Measurements from ENCODE around the gene AK2. TPM values are rescaled to one million over a fixed set of nuclear protein-coding genes. Genes with fewer than 3 reads are reported as not detected.

AK2 gene
- total RNA-seq, 1 experiment from 2014 or later = 213 TPM

DNA sequence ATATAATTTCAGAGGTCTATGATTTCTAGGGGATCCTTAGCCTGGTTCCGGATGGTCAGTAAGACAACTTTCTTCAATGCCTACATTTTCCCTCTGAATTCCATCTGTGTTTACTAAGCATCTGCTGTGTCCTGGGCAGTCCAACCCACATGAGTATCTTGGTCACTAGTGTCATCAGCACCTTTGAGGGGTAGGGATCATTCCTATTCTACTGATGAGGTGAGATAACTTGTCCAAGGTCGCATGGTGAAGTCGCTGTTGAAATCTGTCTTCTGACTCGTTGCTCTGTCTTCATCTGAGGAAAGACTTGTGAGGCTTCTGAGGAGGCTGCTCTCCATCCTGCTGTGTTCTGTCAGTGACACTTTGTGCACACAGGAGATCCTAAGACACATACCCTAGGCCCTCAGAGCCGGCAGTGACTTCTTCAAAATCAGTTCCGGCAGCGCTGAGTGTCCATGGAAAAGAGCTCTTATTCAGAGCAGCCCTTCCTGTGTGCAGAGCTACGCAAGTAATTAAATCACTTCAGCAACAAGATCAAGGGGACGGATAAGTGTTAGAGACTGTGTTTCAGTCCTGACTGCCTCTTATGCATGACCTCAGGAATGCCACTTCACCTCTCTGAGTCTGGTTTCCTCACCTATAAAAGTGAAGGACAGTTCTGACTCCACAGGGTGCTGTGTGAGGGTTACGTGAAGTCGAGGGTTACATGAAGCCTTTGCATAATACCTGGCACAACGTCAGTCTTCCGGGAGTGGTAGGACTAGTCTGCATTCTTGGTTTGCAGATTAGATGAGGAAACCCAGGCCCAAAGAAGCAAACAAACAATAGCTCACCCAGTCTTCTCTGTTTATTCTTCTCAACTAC, 28.4 kb downstream of the AK2 start:
- DNase-seq (peak; percentile 68), ATAC-seq (peak; percentile 22; the same call in 1 of the 2 replicates)
- Histone ChIP-seq H3K9ac (ENCODE audit: low read length) (no peak overlapping the region), H3K36me3 (ENCODE audit: low read depth, low read length) (peaks cover 40% of the 10 kb centered on the region), H2AFZ (ENCODE audit: low read length) (no peak overlapping the region), H3K27ac (ENCODE audit: low read length) (peak overlapping the region; percentile 46), H3K27me3 (ENCODE audit: low read length) (no peaks in the 10 kb centered on the region), H3K4me3 (ENCODE audit: low read length) (no peak overlapping the region), H3K79me2 (ENCODE audit: low read length) (0 out of 2 replicates have a peak, but pooled peaks cover 4% of the 10 kb centered on the region), H4K20me1 (ENCODE audit: low read length) (no peaks in the 10 kb centered on the region; the same call in 1 of the 2 replicates), H3K4me1 (ENCODE audit: insufficient read depth, low read length) (peaks cover 40% of the 10 kb centered on the region), H3K9me2 (replicated peaks; ENCODE audit: low read length) (no peaks in the 10 kb centered on the region), H3F3A (ENCODE audit: low read length, unreplicated experiment) (peaks cover 11% of the 10 kb centered on the region), H3K9me3 (ENCODE audit: low read length) (no peaks in the 10 kb centered on the region), H3K4me2 (ENCODE audit: low read length) (peak overlapping the region; percentile 46; the same call in 1 of the 2 replicates)
- TF ChIP-seq EZH2phosphoT487 (IDR thresholded peaks at IDR 0.05; ENCODE audit: borderline replicate concordance, low read length) (no peak), EZH2 (IDR thresholded peaks at IDR 0.05; ENCODE audit: low read length, unreplicated experiment) (no peak), CTCF (conservative IDR thresholded peaks at IDR 0.05; ENCODE audit: low read depth, low read length) (no peak)
- BruUV-seq (replicated peaks) = no TSS peak
- intact Hi-C loops (cut with micrococcal nuclease) = loop anchor here (5.0 kb wide), 1 partner anchor 46 kb away; the partner anchor contains the start of gene RNF19B
- ChIA-PET POLR2A (ENCODE audit: unreplicated experiment) (interaction anchor here (0.6 to 1.3 kb wide), 2 partner anchors 16 to 291 kb away, joined by 3 to 6 read pairs; no protein-coding TSS in a partner anchor), CTCF (interaction anchor here (0.7 to 1.3 kb wide), 3 partner anchors 42 to 74 kb away, joined by 5 to 6 read pairs (median 6); no protein-coding TSS in a partner anchor)

- intact Hi-C loops (cut with micrococcal nuclease) = loop anchor here (1.0 to 5.0 kb wide), 5 partner anchors 15 to 74 kb away; partner anchors contain the start of gene RNF19B
- Histone ChIP-seq H3K27ac (ENCODE audit: low read length) (peak overlapping the region; percentile 28), H4K20me1 (ENCODE audit: low read length) (no peaks in the 10 kb centered on the region; the same call in 1 of the 2 replicates), H3K9me2 (replicated peaks; ENCODE audit: low read length) (no peaks in the 10 kb centered on the region), H3K9ac (ENCODE audit: low read length) (no peak overlapping the region), H3K4me1 (ENCODE audit: insufficient read depth, low read length) (peaks cover 40% of the 10 kb centered on the region), H3K4me2 (ENCODE audit: low read length) (peak overlapping the region; percentile 46), H3K36me3 (ENCODE audit: low read depth, low read length) (peaks cover 32% of the 10 kb centered on the region), H2AFZ (ENCODE audit: low read length) (no peak overlapping the region), H3K4me3 (ENCODE audit: low read length) (no peak overlapping the region), H3F3A (ENCODE audit: low read length, unreplicated experiment) (peaks cover 11% of the 10 kb centered on the region), H3K27me3 (ENCODE audit: low read length) (no peaks in the 10 kb centered on the region), H3K9me3 (ENCODE audit: low read length) (no peaks in the 10 kb centered on the region), H3K79me2 (ENCODE audit: low read length) (0 out of 2 replicates have a peak, but pooled peaks cover 4% of the 10 kb centered on the region)
- TF ChIP-seq CTCF (conservative IDR thresholded peaks at IDR 0.05; ENCODE audit: low read depth, low read length) (peak; percentile 86), EZH2phosphoT487 (IDR thresholded peaks at IDR 0.05; ENCODE audit: borderline replicate concordance, low read length) (no peak)
- peak; percentile 93 for DNase-seq
- BruUV-seq (replicated peaks) = no TSS peak
- ChIA-PET CTCF (interaction anchor here (0.8 to 1.3 kb wide), 12 partner anchors 9 to 127 kb away, joined by 3 to 9 read pairs (median 6); partner anchors contain the start of gene RNF19B), POLR2A (ENCODE audit: unreplicated experiment) (interaction anchor here (0.5 to 1.1 kb wide), 4 partner anchors 15 to 74 kb away, joined by 3 to 5 read pairs (median 4); partner anchors contain the start of gene RNF19B)
- peak; percentile 97 for ATAC-seq
Observed at GRCh38 chr1:33007190-33008050, 29.3 kb downstream of the AK2 start.

All from PC-3 (cell line).